Measurements from ENCODE around the gene TMEM222.
"Not testable (repeated sequence)": the region's sequence is repeated elsewhere in the genome, so short reads cannot be mapped to it uniquely, and the experiment has no call there.

DNA sequence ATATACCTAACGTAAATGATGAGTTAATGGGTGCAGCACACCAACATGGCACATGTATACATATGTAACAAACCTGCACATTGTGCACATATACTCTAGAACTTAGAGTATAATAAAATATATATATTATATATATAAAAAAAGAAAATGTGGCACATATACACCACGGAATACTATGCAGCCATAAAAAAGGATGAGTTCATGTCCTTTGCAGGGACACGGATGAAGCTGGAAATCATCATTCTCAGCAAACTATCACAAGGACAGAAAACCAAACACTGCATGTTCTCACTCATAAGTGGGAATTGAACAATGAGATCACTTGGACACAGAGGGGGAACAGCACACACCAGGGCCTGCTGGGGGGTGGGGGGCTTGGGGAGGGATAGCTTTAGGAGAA is 62.8 kb downstream of the TMEM222 start:
- TF ChIP-seq, protein P1, sequence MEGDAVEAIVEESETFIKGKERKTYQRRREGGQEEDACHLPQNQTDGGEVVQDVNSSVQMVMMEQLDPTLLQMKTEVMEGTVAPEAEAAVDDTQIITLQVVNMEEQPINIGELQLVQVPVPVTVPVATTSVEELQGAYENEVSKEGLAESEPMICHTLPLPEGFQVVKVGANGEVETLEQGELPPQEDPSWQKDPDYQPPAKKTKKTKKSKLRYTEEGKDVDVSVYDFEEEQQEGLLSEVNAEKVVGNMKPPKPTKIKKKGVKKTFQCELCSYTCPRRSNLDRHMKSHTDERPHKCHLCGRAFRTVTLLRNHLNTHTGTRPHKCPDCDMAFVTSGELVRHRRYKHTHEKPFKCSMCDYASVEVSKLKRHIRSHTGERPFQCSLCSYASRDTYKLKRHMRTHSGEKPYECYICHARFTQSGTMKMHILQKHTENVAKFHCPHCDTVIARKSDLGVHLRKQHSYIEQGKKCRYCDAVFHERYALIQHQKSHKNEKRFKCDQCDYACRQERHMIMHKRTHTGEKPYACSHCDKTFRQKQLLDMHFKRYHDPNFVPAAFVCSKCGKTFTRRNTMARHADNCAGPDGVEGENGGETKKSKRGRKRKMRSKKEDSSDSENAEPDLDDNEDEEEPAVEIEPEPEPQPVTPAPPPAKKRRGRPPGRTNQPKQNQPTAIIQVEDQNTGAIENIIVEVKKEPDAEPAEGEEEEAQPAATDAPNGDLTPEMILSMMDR (IDR thresholded peaks at IDR 0.05) = not testable (repeated sequence)
- not testable (repeated sequence) for TF ChIP-seq POLR2A (IDR thresholded peaks at IDR 0.05)
